Astrocyte (in vitro differentiated cells and primary cell): ENCODE measurements around the gene SAMD4B. TPM values are rescaled to one million over a fixed set of nuclear protein-coding genes. Genes with fewer than 3 reads are reported as not detected.

ENCODE experiments used
- DNase-seq: peaks from one replicate; pipeline ENCODE4 v3.0.0-alpha.2; 2010; ENCODE audit warnings: low read depth
- FAIRE-seq: peaks from 2 replicates; lab custom pipeline; 2011; peaks lifted over from hg19 to GRCh38; lab: Jason Lieb, UNC
- H2AFZ ChIP-seq: 2 replicates; pipeline ENCODE4 v1.6.0; 2012; ENCODE audit warnings: low read depth, low read length, inconsistent platforms
- H3K27ac ChIP-seq: 2 replicates; pipeline ENCODE4 v1.5.1; 2011; ENCODE audit warnings: low read depth, low read length, inconsistent platforms
- H3K27me3 ChIP-seq: 2 replicates; pipeline ENCODE4 v1.6.0; 2011; ENCODE audit warnings: low read length, inconsistent platforms; ENCODE audit not compliant: insufficient read depth
- H3K36me3 ChIP-seq: 2 replicates; pipeline ENCODE4 v1.5.1; 2011; ENCODE audit warnings: low read length, inconsistent platforms; ENCODE audit not compliant: insufficient read depth
- H3K4me1 ChIP-seq: 2 replicates; pipeline ENCODE4 v1.5.1; 2011; ENCODE audit warnings: low read length, inconsistent platforms; ENCODE audit not compliant: insufficient read depth
- H3K4me2 ChIP-seq: 2 replicates; pipeline ENCODE4 v1.6.0; 2012; ENCODE audit warnings: low read length, inconsistent platforms
- H3K4me3 ChIP-seq: 2 replicates; pipeline ENCODE4 v1.5.1; 2011; ENCODE audit warnings: low read depth, mild to moderate bottlenecking, low read length, inconsistent platforms; ENCODE audit not compliant: insufficient read depth
- H3K79me2 ChIP-seq: 2 replicates; pipeline ENCODE4 v1.6.0; 2012; ENCODE audit warnings: mild to moderate bottlenecking, low read length, inconsistent platforms; ENCODE audit not compliant: insufficient read depth
- H3K9ac ChIP-seq: 2 replicates; pipeline ENCODE4 v1.6.0; 2012; ENCODE audit warnings: mild to moderate bottlenecking, low read length, inconsistent platforms
- H3K9me3 ChIP-seq: 2 replicates; pipeline ENCODE4 v1.5.1; 2012; ENCODE audit warnings: low read depth, mild to moderate bottlenecking, low read length, inconsistent platforms; ENCODE audit not compliant: insufficient read depth
- H4K20me1 ChIP-seq: 2 replicates; pipeline ENCODE4 v1.6.0; 2012; ENCODE audit warnings: low read length, inconsistent platforms; ENCODE audit not compliant: insufficient read depth
- H3K27ac Mint-ChIP-seq: one replicate; pipeline ENCODE4 v1.8.0; 2021; ENCODE audit warnings: mild to moderate bottlenecking, mixed read lengths; ENCODE audit not compliant: unreplicated experiment
- H3K27me3 Mint-ChIP-seq: one replicate; pipeline ENCODE4 v1.8.0; 2021; ENCODE audit warnings: low read depth, mixed read lengths; ENCODE audit not compliant: unreplicated experiment
- H3K36me3 Mint-ChIP-seq: one replicate; pipeline ENCODE4 v1.8.0; 2021; ENCODE audit warnings: low read depth, mixed read lengths; ENCODE audit not compliant: unreplicated experiment
- H3K4me1 Mint-ChIP-seq: one replicate; pipeline ENCODE4 v1.8.0; 2021; ENCODE audit warnings: low read depth, mixed read lengths; ENCODE audit not compliant: unreplicated experiment
- H3K4me3 Mint-ChIP-seq: one replicate; pipeline ENCODE4 v1.8.0; 2021; ENCODE audit warnings: mild to moderate bottlenecking, moderate library complexity, mixed read lengths; ENCODE audit not compliant: unreplicated experiment
- H3K9me3 Mint-ChIP-seq: one replicate; pipeline ENCODE4 v1.8.0; 2021; ENCODE audit warnings: mild to moderate bottlenecking, mixed read lengths; ENCODE audit not compliant: unreplicated experiment
- EZH2 ChIP-seq: IDR thresholded peaks from 2 replicates; pipeline ENCODE4 v1.6.1; 2012; ENCODE audit warnings: mild to moderate bottlenecking, low read length, inconsistent platforms; ENCODE audit not compliant: insufficient read depth
- total RNA-seq: library from RNA; stranded (reverse); gene quantifications from 2 replicates; pipeline ENCODE4 v1.2.1, GENCODE V29; 2021
- TF ChIP-seq, protein P1 (sequence below): IDR thresholded peaks from 2 replicates; pipeline ENCODE4 v1.5.1; 2011; ENCODE audit warnings: low read depth, mild to moderate bottlenecking, inconsistent platforms, low read length, moderate library complexity; ENCODE audit not compliant: insufficient read depth

Gene SAMD4B
- total RNA-seq, 1 donor from 2014 or later: 98.6 TPM

DNA sequence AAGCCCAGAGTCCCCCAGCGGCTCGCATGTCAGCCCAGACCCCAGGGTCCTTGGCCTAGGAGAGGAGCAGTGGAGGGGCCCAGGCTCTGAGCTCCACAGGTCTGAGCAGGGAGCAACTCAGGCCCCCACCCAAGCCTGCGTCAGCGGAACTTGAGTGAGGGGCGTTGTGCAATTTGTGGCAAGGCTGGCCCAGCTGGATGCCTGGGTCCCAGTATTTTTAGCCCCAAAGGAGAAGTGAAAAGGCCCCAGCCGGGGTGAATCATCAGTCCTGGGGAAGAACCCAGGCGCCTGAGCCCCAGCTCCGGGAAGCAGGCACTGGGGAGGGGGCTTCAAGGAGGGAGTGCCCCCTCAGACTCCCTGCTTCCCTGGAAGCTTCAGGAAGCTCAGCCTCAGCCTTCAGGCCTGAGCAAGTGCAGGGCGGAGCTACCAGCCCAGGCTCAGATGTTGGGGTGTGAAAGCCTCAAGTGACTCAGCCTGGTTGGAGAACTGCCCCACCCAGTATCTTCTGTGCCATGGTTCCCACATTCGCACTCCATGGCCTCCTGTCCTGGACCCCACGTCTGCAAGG is 56.2 kb downstream of the SAMD4B start:
- Histone ChIP-seq H3K36me3 (peaks cover 6% of the 10 kb centered on the region), H4K20me1 (peaks cover 6% of the 10 kb centered on the region), H2AFZ (no peak overlapping the region), H3K4me1 (peaks cover 39% of the 10 kb centered on the region), H3K9ac (peak overlapping the region; percentile 68), H3K27me3 (no peaks in the 10 kb centered on the region), H3K4me3 (no peak overlapping the region), H3K4me2 (peak overlapping the region; percentile 37), H3K79me2 (peaks cover 7% of the 10 kb centered on the region), H3K9me3 (no peaks in the 10 kb centered on the region), H3K27ac (peak overlapping the region; percentile 61)
- Mint-ChIP-seq H3K27me3 (no peaks in the 10 kb centered on the region), H3K4me3 (peak overlapping the region; percentile 45), H3K9me3 (no peaks in the 10 kb centered on the region), H3K27ac (peak overlapping the region; percentile 68), H3K36me3 (peaks cover 2% of the 10 kb centered on the region), H3K4me1 (peaks cover 23% of the 10 kb centered on the region)
- DNase-seq (peak; percentile 65), FAIRE-seq (no peak)
- no peak for TF ChIP-seq EZH2
- TF ChIP-seq, protein P1, sequence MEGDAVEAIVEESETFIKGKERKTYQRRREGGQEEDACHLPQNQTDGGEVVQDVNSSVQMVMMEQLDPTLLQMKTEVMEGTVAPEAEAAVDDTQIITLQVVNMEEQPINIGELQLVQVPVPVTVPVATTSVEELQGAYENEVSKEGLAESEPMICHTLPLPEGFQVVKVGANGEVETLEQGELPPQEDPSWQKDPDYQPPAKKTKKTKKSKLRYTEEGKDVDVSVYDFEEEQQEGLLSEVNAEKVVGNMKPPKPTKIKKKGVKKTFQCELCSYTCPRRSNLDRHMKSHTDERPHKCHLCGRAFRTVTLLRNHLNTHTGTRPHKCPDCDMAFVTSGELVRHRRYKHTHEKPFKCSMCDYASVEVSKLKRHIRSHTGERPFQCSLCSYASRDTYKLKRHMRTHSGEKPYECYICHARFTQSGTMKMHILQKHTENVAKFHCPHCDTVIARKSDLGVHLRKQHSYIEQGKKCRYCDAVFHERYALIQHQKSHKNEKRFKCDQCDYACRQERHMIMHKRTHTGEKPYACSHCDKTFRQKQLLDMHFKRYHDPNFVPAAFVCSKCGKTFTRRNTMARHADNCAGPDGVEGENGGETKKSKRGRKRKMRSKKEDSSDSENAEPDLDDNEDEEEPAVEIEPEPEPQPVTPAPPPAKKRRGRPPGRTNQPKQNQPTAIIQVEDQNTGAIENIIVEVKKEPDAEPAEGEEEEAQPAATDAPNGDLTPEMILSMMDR: no peak

DNA sequence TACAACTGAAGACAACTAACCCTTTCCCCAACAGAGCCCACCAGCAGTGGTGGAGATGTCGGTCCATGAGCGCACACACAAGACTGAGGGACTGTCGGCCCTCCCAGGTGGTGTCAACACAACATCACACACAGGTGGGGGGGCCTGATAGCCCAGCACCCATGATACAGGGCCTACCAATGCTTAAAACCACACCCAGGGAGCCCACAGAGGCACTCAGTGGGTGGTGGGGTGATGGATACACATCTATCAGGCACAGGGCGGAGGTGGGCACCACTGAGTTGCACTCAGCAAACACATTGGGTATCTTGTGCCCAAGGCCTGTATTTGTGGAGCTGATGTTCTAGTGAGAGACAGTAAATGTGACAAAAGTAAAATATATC is 57.4 kb downstream of the SAMD4B start:
- no peaks in the 10 kb centered on the region for H3K9me3 Mint-ChIP-seq
- H2AFZ ChIP-seq: no peak overlapping the region
- H3K36me3 ChIP-seq: peaks cover 3% of the 10 kb centered on the region
- DNase-seq (no peak), FAIRE-seq (no peak)
- H3K9me3 ChIP-seq: no peaks in the 10 kb centered on the region
- H3K4me3 Mint-ChIP-seq: peak overlapping the region; percentile 42
- no peak overlapping the region for H3K4me2 ChIP-seq
- no peaks in the 10 kb centered on the region for H4K20me1 ChIP-seq
- H3K9ac ChIP-seq: no peak overlapping the region
- H3K27ac ChIP-seq: no peak overlapping the region
- H3K4me3 ChIP-seq: no peak overlapping the region
- H3K79me2 ChIP-seq: peaks cover 4% of the 10 kb centered on the region
- H3K27ac Mint-ChIP-seq: no peak overlapping the region
- peaks cover 45% of the 10 kb centered on the region for H3K4me1 ChIP-seq
- no peaks in the 10 kb centered on the region for H3K27me3 ChIP-seq
- H3K36me3 Mint-ChIP-seq: peaks cover 2% of the 10 kb centered on the region
- H3K4me1 Mint-ChIP-seq: peaks cover 26% of the 10 kb centered on the region
- no peaks in the 10 kb centered on the region for H3K27me3 Mint-ChIP-seq
- TF ChIP-seq EZH2: no peak
- TF ChIP-seq, protein P1: no peak

DNA sequence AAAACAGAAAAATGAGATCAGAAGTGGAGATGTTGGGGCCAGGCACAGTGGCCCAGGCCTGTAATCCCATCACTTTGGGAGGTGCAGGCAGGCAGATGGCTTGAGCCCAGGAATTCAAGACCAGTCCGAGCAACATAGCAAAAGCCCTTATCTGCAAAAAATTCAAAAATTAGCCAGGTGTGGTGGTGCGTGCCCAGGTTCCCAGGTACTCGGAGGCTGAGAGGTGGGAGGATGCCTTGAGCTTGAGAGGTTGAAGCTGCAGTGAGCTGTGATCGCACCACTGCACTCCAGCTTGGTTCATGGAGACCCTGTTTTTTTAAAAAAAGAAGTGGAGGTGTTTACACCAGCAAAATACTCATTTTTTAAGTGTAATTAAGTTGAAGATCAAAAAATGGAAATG is 57.8 kb downstream of the SAMD4B start:
- Histone ChIP-seq H2AFZ (no peak overlapping the region), H3K4me3 (no peak overlapping the region), H3K79me2 (peaks cover 3% of the 10 kb centered on the region), H4K20me1 (no peaks in the 10 kb centered on the region), H3K9ac (no peak overlapping the region), H3K4me1 (peaks cover 45% of the 10 kb centered on the region), H3K27me3 (no peaks in the 10 kb centered on the region), H3K36me3 (peaks cover 3% of the 10 kb centered on the region), H3K27ac (no peak overlapping the region), H3K9me3 (no peaks in the 10 kb centered on the region), H3K4me2 (no peak overlapping the region)
- Mint-ChIP-seq H3K4me1 (peaks cover 24% of the 10 kb centered on the region), H3K9me3 (no peaks in the 10 kb centered on the region), H3K4me3 (no peak overlapping the region), H3K36me3 (peaks cover 2% of the 10 kb centered on the region), H3K27me3 (no peaks in the 10 kb centered on the region), H3K27ac (no peak overlapping the region)
- FAIRE-seq: no peak
- TF ChIP-seq, protein P1: no peak
- no peak for TF ChIP-seq EZH2
- DNase-seq: no peak
